CD4-positive, alpha-beta memory T cell (primary cell): Measurements from ENCODE around the gene DCDC2C. TPM values are rescaled to one million over a fixed set of nuclear protein-coding genes. Genes with fewer than 3 reads are reported as not detected.
A peak's percentile ranks its signal among the peaks of the same experiment; 100 is the strongest.
"Not testable (repeated sequence)": the region's sequence is repeated elsewhere in the genome, so short reads cannot be mapped to it uniquely, and the experiment has no call there.

ENCODE experiments used
- CTCF ChIA-PET: fragments of 350-600 bp; sonication (Branson Sonifier 250); formaldehyde crosslinking; loops from one replicate; lab custom pipeline; 2021; ENCODE audit warnings: inconsistent platforms; ENCODE audit not compliant: partially characterized antibody; lab: Charles Lee
- POLR2A ChIA-PET: fragments of 350-600 bp; sonication (Branson Sonifier 250); formaldehyde crosslinking; loops from one replicate; lab custom pipeline; 2021; ENCODE audit not compliant: partially characterized antibody; lab: Charles Lee
- DNase-seq, 5 donors: peaks; one replicate each; pipeline versions ENCODE4 v3.0.0 to v3.0.0-alpha.2; 2020 to 2022; ENCODE audit warnings: mixed read lengths in 1 of 5
- H3K27ac ChIP-seq: one replicate; pipeline ENCODE4 v1.7.0; 2013; ENCODE audit warnings: low read depth, low read length
- H3K27me3 ChIP-seq: 2 replicates; pipeline ENCODE4 v1.7.0; 2013; ENCODE audit warnings: mild to moderate bottlenecking, low read length, moderate library complexity; ENCODE audit not compliant: insufficient read depth
- H3K36me3 ChIP-seq: 2 replicates; pipeline ENCODE4 v1.7.0; 2013; ENCODE audit warnings: mild to moderate bottlenecking, low read length, moderate library complexity; ENCODE audit not compliant: insufficient read depth
- H3K4me1 ChIP-seq: 2 replicates; pipeline ENCODE4 v1.7.0; 2013; ENCODE audit warnings: mild to moderate bottlenecking, low read length, moderate library complexity; ENCODE audit not compliant: insufficient read depth
- H3K4me3 ChIP-seq, 2 donors: one replicate each; pipeline ENCODE4 v1.7.0; 2013; ENCODE audit warnings: low read length in 2 of 2, mild to moderate bottlenecking in 1 of 2
- H3K9me3 ChIP-seq, 2 donors: one replicate each; pipeline ENCODE4 v1.7.0; 2013; ENCODE audit warnings: low read length in 2 of 2, control low read depth in 1 of 2; ENCODE audit not compliant: control insufficient read depth in 1 of 2
- H3K27ac Mint-ChIP-seq, 7 donors: one replicate each; pipeline ENCODE4 v1.8.0; 2020 to 2021; ENCODE audit warnings: mixed read lengths in 7 of 7, mild to moderate bottlenecking in 6 of 7, inconsistent platforms in 3 of 7, moderate library complexity in 3 of 7
- H3K27me3 Mint-ChIP-seq, 2 donors: one replicate each; pipeline ENCODE4 v1.8.0; 2020 to 2021; ENCODE audit warnings: mixed read lengths in 2 of 2
- H3K36me3 Mint-ChIP-seq, 2 donors: one replicate each; pipeline ENCODE4 v1.8.0; 2020 to 2021; ENCODE audit warnings: mixed read lengths in 2 of 2, inconsistent platforms in 1 of 2, mild to moderate bottlenecking in 1 of 2
- H3K4me1 Mint-ChIP-seq, 4 donors: one replicate each; pipeline ENCODE4 v1.8.0; 2020 to 2021; ENCODE audit warnings: mixed read lengths in 4 of 4, mild to moderate bottlenecking in 1 of 4
- H3K4me3 Mint-ChIP-seq, 8 donors: one replicate each; pipeline ENCODE4 v1.8.0; 2020 to 2021; ENCODE audit warnings: mixed read lengths in 8 of 8, mild to moderate bottlenecking in 7 of 8, moderate library complexity in 6 of 8, inconsistent platforms in 3 of 8
- H3K9me3 Mint-ChIP-seq, 8 donors: one replicate each; pipeline ENCODE4 v1.8.0; 2020 to 2021; ENCODE audit warnings: mixed read lengths in 8 of 8, mild to moderate bottlenecking in 5 of 8, inconsistent platforms in 3 of 8, moderate library complexity in 1 of 8
- intact Hi-C: fragments of 100-400 bp; cut with micrococcal nuclease; formaldehyde crosslinking; loops from one replicate; pipeline ENCODE4 v1.15.1; 2023
- polyA plus RNA-seq, 2 donors: library from polyadenylated mRNA; unstranded; fragments of 300-500 nt; fragmentation: Illumina TruSeq; gene quantifications; one replicate each; pipeline ENCODE4 v1.2.3, GENCODE V29; 2021
- total RNA-seq, 2 experiments: library from RNA; stranded (reverse); gene quantifications; one replicate each; pipeline ENCODE4 v1.2.3, GENCODE V29; 2021

The DCDC2C gene
- total and polyA plus RNA-seq, 4 experiments from 2014 or later, result not detected

DNA sequence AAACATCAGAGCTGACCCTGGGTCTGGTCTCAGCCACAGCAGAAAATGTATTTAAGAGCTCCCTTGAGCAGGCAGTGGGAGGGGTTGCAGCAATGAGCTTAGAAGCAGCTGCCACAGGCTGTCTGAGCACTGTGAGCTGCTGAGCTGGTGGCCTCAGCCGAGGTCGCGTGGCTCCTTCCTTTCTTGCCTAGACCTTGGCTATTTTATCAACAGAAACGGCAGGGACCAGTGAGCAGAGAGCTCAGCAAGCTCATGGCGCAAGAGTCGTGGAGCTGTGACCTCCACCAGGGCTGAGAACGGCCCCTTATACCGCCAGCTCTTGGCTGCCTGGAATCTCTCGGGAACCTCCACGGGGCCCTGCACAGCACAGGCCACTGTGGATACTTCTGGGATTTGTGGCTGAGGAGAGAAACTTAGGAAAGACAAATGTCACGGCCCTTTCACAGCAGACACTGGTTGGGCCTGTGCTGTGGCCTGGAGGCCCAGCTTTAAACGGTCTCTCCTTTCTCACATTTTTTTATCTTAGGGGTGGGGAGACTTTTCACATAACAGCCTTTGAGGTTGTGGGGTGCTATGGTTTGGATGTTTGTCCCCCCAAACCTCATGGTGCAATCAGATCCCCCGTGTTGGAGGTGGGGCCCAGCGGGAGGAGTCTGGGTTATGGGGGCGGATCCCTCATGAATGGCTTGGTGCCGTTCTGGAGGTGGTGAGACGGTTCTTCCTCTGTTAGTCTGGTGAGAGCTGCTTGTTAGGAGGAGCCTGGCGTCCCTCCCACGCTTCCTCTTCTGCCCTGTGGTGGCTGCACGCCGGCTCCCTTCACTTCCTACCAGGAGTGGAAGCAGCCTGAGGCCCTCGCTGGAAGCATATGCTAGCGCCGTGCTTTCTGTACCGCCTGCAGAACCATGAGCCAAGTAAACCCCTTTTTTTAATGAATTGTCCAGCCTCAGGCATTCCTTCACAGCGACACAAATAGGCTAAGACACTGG, 43.6 kb upstream of the DCDC2C start:
- Mint-ChIP-seq H3K9me3 (peaks cover 0 to 2% (median 0%) of the 10 kb centered on the region in 8 donors), H3K4me3 (no peak overlapping the region), H3K27ac (peak overlapping the region in 3 of 7 donors; percentile 38 to 53 (median 42)), H3K36me3 (no peaks in the 10 kb centered on the region), H3K4me1 (peaks cover 3 to 20% (median 14%) of the 10 kb centered on the region in 4 donors), H3K27me3 (no peaks in the 10 kb centered on the region)
- Histone ChIP-seq H3K9me3 (no peaks in the 10 kb centered on the region), H3K27me3 (no peaks in the 10 kb centered on the region), H3K4me3 (no peak overlapping the region), H3K4me1 (peaks cover 6% of the 10 kb centered on the region), H3K36me3 (no peaks in the 10 kb centered on the region), H3K27ac (no peak overlapping the region)
- CTCF ChIA-PET, result interaction anchor here (0.9 kb wide), 1 partner anchor 236 kb away, joined by 3 read pairs; no protein-coding TSS in a partner anchor
- DNase-seq, result no peak
- intact Hi-C loops, result no loop called here
- POLR2A ChIA-PET, result no interaction called here

DNA sequence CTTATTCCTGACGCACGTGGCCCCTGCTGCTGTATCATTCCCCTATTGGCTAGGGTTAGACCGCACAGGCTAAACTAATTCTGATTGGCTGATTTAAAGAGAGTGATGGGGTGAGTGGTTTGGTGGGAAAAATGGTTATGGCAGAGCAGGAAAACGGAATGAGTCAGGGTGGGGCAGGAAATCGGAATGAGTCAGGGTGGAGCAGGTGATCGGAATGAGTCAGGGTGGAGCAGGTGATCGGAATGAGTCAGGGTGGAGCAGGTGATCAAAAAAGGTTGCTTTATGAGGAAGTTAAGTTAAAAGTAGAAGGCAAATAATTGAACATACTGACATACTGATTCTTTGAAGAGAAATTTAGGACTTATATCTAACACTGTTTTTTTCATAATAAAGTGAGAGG, 42.7 kb upstream of the DCDC2C start:
- Mint-ChIP-seq H3K27ac (peak overlapping the region in 5 of 7 donors; percentile 16 to 56 (median 38)), H3K4me3 (peak overlapping the region in 2 of 8 donors; percentile 11 to 26), H3K4me1 (peaks cover 3 to 20% (median 14%) of the 10 kb centered on the region in 4 donors)
- H3K27me3 Mint-ChIP-seq, intact Hi-C loops, H3K9me3 Mint-ChIP-seq, H3K36me3 ChIP-seq, CTCF ChIA-PET, DNase-seq, H3K9me3 ChIP-seq, POLR2A ChIA-PET, H3K36me3 Mint-ChIP-seq, H3K4me3 ChIP-seq, H3K4me1 ChIP-seq, H3K27me3 ChIP-seq, H3K27ac ChIP-seq: not testable (repeated sequence)

DNA sequence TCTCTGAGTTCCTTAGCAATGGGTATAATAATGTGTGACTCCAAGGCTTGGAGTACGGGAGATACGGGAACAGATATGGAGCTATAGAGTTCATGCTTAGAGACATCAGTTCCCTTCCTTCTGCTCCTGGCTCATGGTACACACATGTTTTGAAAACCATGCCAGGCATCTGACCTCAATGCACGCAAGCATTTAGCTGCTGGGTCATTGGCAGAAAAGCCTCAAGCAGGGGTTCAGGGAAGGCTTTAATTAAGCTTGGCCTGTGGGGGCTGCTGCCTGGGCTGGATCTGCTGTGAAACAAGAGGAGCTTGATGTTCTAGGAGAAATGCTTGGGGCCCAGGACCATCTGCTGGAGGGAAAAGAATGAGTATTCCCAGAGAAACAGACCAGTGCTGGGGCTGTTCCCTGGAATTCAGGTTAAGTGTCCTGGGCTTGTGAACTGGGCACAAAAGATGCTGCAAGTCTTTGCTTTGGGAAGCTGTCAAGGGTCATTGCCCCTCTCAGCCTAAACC, 42.2 kb upstream of the DCDC2C start:
- H3K27me3 Mint-ChIP-seq, result no peaks in the 10 kb centered on the region
- H3K36me3 Mint-ChIP-seq, result no peaks in the 10 kb centered on the region
- intact Hi-C loops, result no loop called here
- ChIA-PET POLR2A (no interaction called here), CTCF (interaction anchor here (2.9 kb wide), 1 partner anchor 10 kb away, joined by 10 read pairs; no protein-coding TSS in a partner anchor)
- H3K4me1 Mint-ChIP-seq, result peaks cover 3 to 20% (median 14%) of the 10 kb centered on the region in 4 donors
- H3K27ac Mint-ChIP-seq, result peak overlapping the region in 3 of 7 donors; percentile 41 to 63 (median 59)
- no peak overlapping the region for H3K4me3 Mint-ChIP-seq
- peaks cover 0 to 2% (median 0%) of the 10 kb centered on the region in 8 donors for H3K9me3 Mint-ChIP-seq
- peaks cover 6% of the 10 kb centered on the region for H3K4me1 ChIP-seq
- no peak overlapping the region for H3K27ac ChIP-seq
- H3K27me3 ChIP-seq, result no peaks in the 10 kb centered on the region
- DNase-seq, result no peak
- no peaks in the 10 kb centered on the region for H3K36me3 ChIP-seq
- no peaks in the 10 kb centered on the region for H3K9me3 ChIP-seq
- no peak overlapping the region for H3K4me3 ChIP-seq

DNA sequence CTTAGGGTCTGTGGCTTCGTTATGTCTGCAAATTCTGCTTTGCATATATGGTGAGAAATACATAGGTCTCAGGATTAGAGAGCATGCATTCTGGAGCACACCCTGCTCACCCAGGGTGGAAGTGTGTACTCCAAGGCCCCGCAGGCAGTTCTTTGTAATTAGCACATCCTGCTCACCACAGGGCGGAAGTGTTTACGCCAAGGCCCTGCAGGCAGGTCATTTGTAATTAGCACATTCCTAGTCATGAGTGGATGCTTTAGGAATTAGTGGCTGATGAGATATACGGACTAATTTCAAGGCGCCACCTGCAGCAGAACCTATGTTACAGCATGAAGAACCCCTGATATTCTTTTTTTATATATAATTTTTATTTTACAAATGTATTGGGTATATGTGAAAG, 41.1 kb upstream of the DCDC2C start:
- H3K9me3 ChIP-seq, result no peaks in the 10 kb centered on the region
- H3K4me3 ChIP-seq, result no peak overlapping the region
- Mint-ChIP-seq H3K9me3 (peaks cover 0 to 2% (median 0%) of the 10 kb centered on the region in 8 donors), H3K27ac (peak overlapping the region in 2 of 7 donors; percentile 44 to 59), H3K36me3 (no peaks in the 10 kb centered on the region), H3K27me3 (no peaks in the 10 kb centered on the region), H3K4me1 (peaks cover 3 to 20% (median 14%) of the 10 kb centered on the region in 4 donors), H3K4me3 (peak overlapping the region in 1 of 8 donors; percentile 1)
- H3K27me3 ChIP-seq, result no peaks in the 10 kb centered on the region
- no peaks in the 10 kb centered on the region for H3K36me3 ChIP-seq
- ChIA-PET POLR2A (no interaction called here), CTCF (interaction anchor here (2.9 kb wide), 1 partner anchor 11 kb away, joined by 10 read pairs; no protein-coding TSS in a partner anchor)
- intact Hi-C loops, result no loop called here
- no peak overlapping the region for H3K27ac ChIP-seq
- no peak for DNase-seq
- peaks cover 6% of the 10 kb centered on the region for H3K4me1 ChIP-seq

DNA sequence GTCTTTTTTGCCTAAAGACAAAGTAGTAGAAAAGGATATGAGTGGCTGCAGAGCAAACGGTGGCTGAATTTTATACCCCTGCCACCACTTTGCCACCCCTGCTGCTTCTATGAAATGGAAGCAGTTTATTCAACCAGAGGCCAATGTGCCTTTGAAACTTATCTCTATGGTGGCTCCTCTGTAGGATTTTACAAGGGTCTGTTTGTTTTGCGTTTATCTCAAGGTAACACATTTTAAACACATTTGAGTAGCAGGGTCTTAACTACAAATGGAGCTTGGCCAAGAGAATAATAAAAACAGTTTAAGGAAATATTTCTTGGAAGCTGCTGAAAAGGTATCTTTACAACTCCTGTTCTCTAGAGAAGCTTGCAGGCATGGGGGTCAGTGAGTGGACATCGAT, 39.3 kb upstream of the DCDC2C start:
- Mint-ChIP-seq H3K4me1 (peaks cover 3 to 20% (median 14%) of the 10 kb centered on the region in 4 donors), H3K27ac (no peak overlapping the region), H3K27me3 (peaks cover 0 to 2% of the 10 kb centered on the region in 2 donors), H3K4me3 (no peak overlapping the region), H3K9me3 (peaks cover 0 to 2% (median 0%) of the 10 kb centered on the region in 8 donors), H3K36me3 (no peaks in the 10 kb centered on the region)
- intact Hi-C loops, result no loop called here
- H3K4me1 ChIP-seq, result peaks cover 6% of the 10 kb centered on the region
- H3K9me3 ChIP-seq, result no peaks in the 10 kb centered on the region
- no peaks in the 10 kb centered on the region for H3K36me3 ChIP-seq
- no peak overlapping the region for H3K4me3 ChIP-seq
- ChIA-PET CTCF (interaction anchor here (0.7 to 0.8 kb wide), 2 partner anchors 11 to 240 kb away, joined by 3 read pairs; no protein-coding TSS in a partner anchor), POLR2A (no interaction called here)
- DNase-seq, result no peak
- H3K27ac ChIP-seq, result no peak overlapping the region
- H3K27me3 ChIP-seq, result no peaks in the 10 kb centered on the region

DNA sequence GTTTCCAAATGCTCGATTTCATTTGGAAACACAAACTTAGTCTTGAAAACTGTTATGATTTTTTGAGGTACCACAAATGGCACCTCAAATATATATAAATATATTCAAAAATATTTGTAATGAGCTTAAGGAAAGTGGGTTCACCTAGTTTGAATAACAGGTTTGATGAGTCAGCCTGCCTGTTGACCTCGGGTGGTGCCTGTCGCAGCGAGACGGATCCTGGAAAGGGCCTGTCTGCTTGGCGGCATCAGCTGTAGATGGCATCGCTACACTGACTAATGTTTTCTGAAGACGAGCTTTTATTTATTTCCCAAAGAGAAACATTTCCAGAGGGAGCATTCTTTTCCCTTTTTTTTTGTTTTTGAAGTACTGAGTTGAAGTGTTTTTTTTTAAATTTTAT, 38.5 kb upstream of the DCDC2C start:
- H3K27me3 Mint-ChIP-seq, result peaks cover 2% of the 10 kb centered on the region in 2 donors

More for the DNA sequence above, 38.5 kb upstream of the DCDC2C start:
- ChIA-PET CTCF (interaction anchor here (0.7 to 0.8 kb wide), 2 partner anchors 12 to 241 kb away, joined by 3 read pairs; no protein-coding TSS in a partner anchor), POLR2A (no interaction called here)
- no peak overlapping the region for H3K27ac ChIP-seq
- peaks cover 0 to 2% (median 0%) of the 10 kb centered on the region in 8 donors for H3K9me3 Mint-ChIP-seq
- H3K9me3 ChIP-seq, result no peaks in the 10 kb centered on the region
- H3K4me3 Mint-ChIP-seq, result no peak overlapping the region
- intact Hi-C loops, result no loop called here
- H3K4me1 ChIP-seq, result peaks cover 6% of the 10 kb centered on the region
- H3K27me3 ChIP-seq, result no peaks in the 10 kb centered on the region
- no peak overlapping the region for H3K4me3 ChIP-seq
- DNase-seq, result no peak
- no peaks in the 10 kb centered on the region for H3K36me3 ChIP-seq
- peaks cover 3 to 20% (median 9%) of the 10 kb centered on the region in 4 donors for H3K4me1 Mint-ChIP-seq
- H3K36me3 Mint-ChIP-seq, result no peaks in the 10 kb centered on the region
- no peak overlapping the region for H3K27ac Mint-ChIP-seq
